GM18951 (cell line): ENCODE measurements around the gene MUC6.

Experiments used
- POLR2A ChIP-seq: IDR thresholded peaks from 4 replicates; pipeline ENCODE4 v1.6.1; 2011; ENCODE audit warnings: mild to moderate bottlenecking; ENCODE audit not compliant: insufficient read length, insufficient read depth; ENCODE audit errors: extremely low read depth
- in situ Hi-C: fragments of 300-500 bp; cut with MboI; formaldehyde crosslinking; loops from one replicate; pipeline ENCODE4 v1.12.0; 2022; ENCODE audit warnings: low sequenced_read_pairs, mixed read lengths, inconsistent platforms; ENCODE audit not compliant: unreplicated experiment

The MUC6 gene

GRCh38 chr11:1062075-1062820, 25.7 kb upstream of the MUC6 start:
- no peak for TF ChIP-seq POLR2A
- in situ Hi-C loops, result no loop called here

- in situ Hi-C loops, result no loop called here
- no peak for TF ChIP-seq POLR2A
These were observed 24.5 kb upstream of the MUC6 start for GRCh38 chr11:1060852-1061616.

- TF ChIP-seq POLR2A, result no peak
- in situ Hi-C loops, result no loop called here
These were observed 23.9 kb upstream of the MUC6 start for GRCh38 chr11:1060410-1060809.

GRCh38 chr11:1059759-1060158, 23.2 kb upstream of the MUC6 start:
- in situ Hi-C loops, result no loop called here
- no peak for TF ChIP-seq POLR2A

GRCh38 chr11:1057806-1058205, 21.3 kb upstream of the MUC6 start:
- no peak for TF ChIP-seq POLR2A
- in situ Hi-C loops, result no loop called here

- TF ChIP-seq POLR2A, result no peak
- in situ Hi-C loops, result no loop called here
These were observed 19.7 kb upstream of the MUC6 start for GRCh38 chr11:1055990-1056771.

- TF ChIP-seq POLR2A, result no peak
- in situ Hi-C loops, result no loop called here
These were observed 18.7 kb upstream of the MUC6 start for GRCh38 chr11:1055109-1055703.

GRCh38 chr11:1054143-1055108, 17.9 kb upstream of the MUC6 start:
- in situ Hi-C loops, result no loop called here
- no peak for TF ChIP-seq POLR2A

GRCh38 chr11:1053121-1053901, 16.8 kb upstream of the MUC6 start:
- no peak for TF ChIP-seq POLR2A
- in situ Hi-C loops, result no loop called here

- in situ Hi-C loops, result no loop called here
- no peak for TF ChIP-seq POLR2A
These were observed 15.9 kb upstream of the MUC6 start for GRCh38 chr11:1052133-1053011.
